H9 (cell line): ENCODE results near the gene LRP1B. TPM values are rescaled to one million over a fixed set of nuclear protein-coding genes. Genes with fewer than 3 reads are reported as not detected.

Source experiments
- DNase-seq: peaks from one replicate; pipeline ENCODE4 v3.0.0-alpha.2; 2017
- H2AFZ ChIP-seq: one replicate; pipeline ENCODE4 v1.6.1; 2013; ENCODE audit warnings: mild to moderate bottlenecking, low read length, control low read depth, moderate library complexity
- H2AK5ac ChIP-seq: 2 replicates; pipeline ENCODE4 v1.6.1; 2013; ENCODE audit warnings: low read length, control low read depth, mixed read lengths; ENCODE audit not compliant: insufficient read length
- H2BK120ac ChIP-seq: one replicate; pipeline ENCODE4 v1.6.1; 2013; ENCODE audit warnings: low read depth, mild to moderate bottlenecking, low read length, control low read depth, inconsistent platforms; ENCODE audit not compliant: poor library complexity, severe bottlenecking
- H2BK12ac ChIP-seq: 2 replicates; pipeline ENCODE4 v1.6.1; 2013; ENCODE audit warnings: low read length, control low read depth, mixed read lengths, low read depth; ENCODE audit not compliant: insufficient read length
- H2BK15ac ChIP-seq: 2 replicates; pipeline ENCODE4 v1.6.1; 2013; ENCODE audit warnings: low read depth, low read length, control low read depth
- H2BK20ac ChIP-seq: one replicate; pipeline ENCODE4 v1.6.1; 2013; ENCODE audit warnings: low read depth, mild to moderate bottlenecking, low read length, control low read depth, inconsistent platforms; ENCODE audit not compliant: poor library complexity, severe bottlenecking
- H2BK5ac ChIP-seq: 2 replicates; pipeline ENCODE4 v1.6.1; 2013; ENCODE audit warnings: low read length, control low read depth, mixed read lengths; ENCODE audit not compliant: insufficient read length
- H3K14ac ChIP-seq: 2 replicates; pipeline ENCODE4 v1.6.1; 2013; ENCODE audit warnings: low read length, control low read depth; ENCODE audit not compliant: insufficient read depth
- H3K18ac ChIP-seq: 2 replicates; pipeline ENCODE4 v1.6.1; 2013; ENCODE audit warnings: low read depth, mild to moderate bottlenecking, mixed read lengths, low read length, control low read depth; ENCODE audit not compliant: insufficient read length
- H3K23ac ChIP-seq: 2 replicates; pipeline ENCODE4 v1.6.1; 2013; ENCODE audit warnings: low read length, control low read depth, mixed read lengths, low read depth; ENCODE audit not compliant: insufficient read length
- H3K23me2 ChIP-seq: 2 replicates; pipeline ENCODE4 v1.6.1; 2013; ENCODE audit warnings: low read depth, mild to moderate bottlenecking, mixed read lengths, low read length, control low read depth; ENCODE audit not compliant: insufficient read length, poor library complexity, severe bottlenecking
- H3K27ac ChIP-seq: 2 replicates; pipeline ENCODE4 v1.5.1; 2013; ENCODE audit warnings: low read length, control low read depth, mixed read lengths, low read depth; ENCODE audit not compliant: insufficient read length
- H3K27me3 ChIP-seq: 2 replicates; pipeline ENCODE4 v1.6.1; 2013; ENCODE audit warnings: low read length, control low read depth, inconsistent platforms; ENCODE audit not compliant: insufficient read depth
- H3K4ac ChIP-seq: 2 replicates; pipeline ENCODE4 v1.6.1; 2013; ENCODE audit warnings: low read depth, mild to moderate bottlenecking, control low read depth, inconsistent platforms, low read length, moderate library complexity
- H3K4me1 ChIP-seq: 2 replicates; pipeline ENCODE4 v1.6.1; 2013; ENCODE audit warnings: low read length, control low read depth, inconsistent platforms; ENCODE audit not compliant: insufficient read depth
- H3K4me2 ChIP-seq: 2 replicates; pipeline ENCODE4 v1.6.1; 2013; ENCODE audit warnings: low read length, control low read depth, mixed read lengths; ENCODE audit not compliant: insufficient read length, insufficient read depth
- H3K56ac ChIP-seq: 2 replicates; pipeline ENCODE4 v1.6.1; 2013; ENCODE audit warnings: low read depth, mild to moderate bottlenecking, mixed read lengths, low read length, control low read depth; ENCODE audit not compliant: insufficient read length
- H3K79me1 ChIP-seq: 2 replicates; pipeline ENCODE4 v1.6.1; 2013; ENCODE audit warnings: low read depth, mild to moderate bottlenecking, moderate library complexity, low read length, control low read depth, inconsistent platforms; ENCODE audit not compliant: insufficient read depth, poor library complexity, severe bottlenecking
- H3K79me2 ChIP-seq: 2 replicates; pipeline ENCODE4 v1.6.1; 2013; ENCODE audit warnings: low read length, control low read depth, inconsistent platforms; ENCODE audit not compliant: insufficient read depth
- H3K9ac ChIP-seq: 2 replicates; pipeline ENCODE4 v1.6.1; 2013; ENCODE audit warnings: low read length, control low read depth, mixed read lengths; ENCODE audit not compliant: insufficient read length; ENCODE audit errors: extremely low read depth
- H3K9me3 ChIP-seq: one replicate; pipeline ENCODE4 v1.6.1; 2013; ENCODE audit warnings: low read depth, low read length, inconsistent platforms; ENCODE audit not compliant: control insufficient read depth
- H3T11ph ChIP-seq: one replicate; pipeline ENCODE4 v1.6.1; 2013; ENCODE audit warnings: mild to moderate bottlenecking, low read length, control low read depth, inconsistent platforms
- H4K20me1 ChIP-seq: one replicate; pipeline ENCODE4 v1.6.1; 2013; ENCODE audit not compliant: control insufficient read depth, insufficient read length, insufficient read depth
- H4K5ac ChIP-seq: 2 replicates; pipeline ENCODE4 v1.6.1; 2013; ENCODE audit warnings: low read depth, mild to moderate bottlenecking, mixed read lengths, low read length, control low read depth; ENCODE audit not compliant: insufficient read length
- H4K8ac ChIP-seq: replicated peaks from 2 replicates; pipeline ENCODE4 v1.6.1; 2013; ENCODE audit warnings: low read length, control low read depth, mixed read lengths, low read depth; ENCODE audit not compliant: insufficient read length
- H4K91ac ChIP-seq: 2 replicates; pipeline ENCODE4 v1.6.1; 2013; ENCODE audit warnings: low read depth, mild to moderate bottlenecking, moderate library complexity, mixed read lengths, low read length, control low read depth; ENCODE audit not compliant: insufficient read length
- H3K27ac Mint-ChIP-seq, 3 experiments: 2 replicates in 2 of 3; 3 replicates in 1 of 3; pipeline ENCODE4 v1.8.0; 2020 to 2021; ENCODE audit warnings: mixed read lengths in 3 of 3, mild to moderate bottlenecking in 1 of 3, moderate library complexity in 1 of 3
- H3K27me3 Mint-ChIP-seq: 2 replicates; pipeline ENCODE4 v1.8.0; 2021; ENCODE audit warnings: low read depth, mild to moderate bottlenecking, moderate library complexity, mixed read lengths
- H3K36me3 Mint-ChIP-seq, 3 experiments: 2 replicates in 2 of 3; 3 replicates in 1 of 3; pipeline ENCODE4 v1.8.0; 2020 to 2021; ENCODE audit warnings: low read depth in 3 of 3, mixed read lengths in 3 of 3; ENCODE audit not compliant: insufficient read depth in 1 of 3
- H3K4me1 Mint-ChIP-seq, 2 experiments: 2 replicates each; pipeline ENCODE4 v1.8.0; 2020; ENCODE audit warnings: mixed read lengths in 2 of 2
- H3K4me3 Mint-ChIP-seq, 2 experiments: 2 replicates in 1 of 2; 3 replicates in 1 of 2; pipeline ENCODE4 v1.8.0; 2020 to 2021; ENCODE audit warnings: mild to moderate bottlenecking in 2 of 2, mixed read lengths in 2 of 2, moderate library complexity in 1 of 2
- H3K9me3 Mint-ChIP-seq, 2 experiments: 2 replicates in 1 of 2; 3 replicates in 1 of 2; pipeline ENCODE4 v1.8.0; 2020; ENCODE audit warnings: mild to moderate bottlenecking in 2 of 2, mixed read lengths in 2 of 2, moderate library complexity in 1 of 2
- WGBS: extraction: QIAGEN DNeasy Blood & Tissue Kit; methylation state at CpG from one replicate; pipeline ENCODE4 v1.1.7; 2013; ENCODE audit warnings: missing lambda C conversion rate, low lambda C conversion rate, mixed read lengths; ENCODE audit not compliant: insufficient read length; ENCODE audit errors: extremely low coverage; 5-methylcytosine and 5-hydroxymethylcytosine counted together
- total RNA-seq: library from RNA; stranded (reverse); gene quantifications from 2 replicates; pipeline ENCODE4 v1.2.1, GENCODE V29; 2021
- TF ChIP-seq, protein P1 (sequence below): fragments of 200-600 bp; sonication (generic); conservative IDR thresholded peaks from 3 replicates; pipeline ENCODE4 v1.8.0; 2021; ENCODE audit warnings: antibody characterized with exemption, mild to moderate bottlenecking

LRP1B gene
- total RNA-seq, 1 experiment from 2014 or later = not detected

DNA sequence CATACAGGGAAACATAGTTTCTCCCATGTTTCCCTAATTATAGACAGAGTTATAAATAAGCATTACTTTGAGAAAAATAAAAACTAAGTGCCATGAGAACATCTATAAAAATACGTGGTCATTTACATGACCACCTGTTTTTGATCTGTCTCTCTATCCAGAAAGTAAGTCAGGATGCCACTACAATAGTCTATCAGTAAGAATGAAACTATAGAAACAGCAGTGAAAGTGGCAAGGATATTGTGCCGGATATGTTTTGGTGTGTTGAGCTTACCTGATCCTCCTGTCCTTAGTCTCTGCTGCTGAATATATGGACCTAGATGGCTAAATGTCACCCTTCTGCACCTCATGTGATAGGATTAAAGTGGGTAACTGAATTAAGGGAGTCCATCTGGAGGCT, 512.4 kb downstream of the LRP1B start:
- H3K27ac ChIP-seq = no peak overlapping the region
- no peaks in the 10 kb centered on the region for H3K9me3 ChIP-seq
- H3T11ph ChIP-seq = no peak overlapping the region
- no peak overlapping the region for H2BK20ac ChIP-seq
- H3K23ac ChIP-seq = no peak overlapping the region
- H3K56ac ChIP-seq = no peak overlapping the region
- Mint-ChIP-seq H3K4me1 (peaks cover 4 to 11% of the 10 kb centered on the region in 2 experiments), H3K4me3 (no peak overlapping the region), H3K36me3 (peaks cover 0 to 11% (median 8%) of the 10 kb centered on the region in 3 experiments; a peak in 5 of 7 replicates), H3K27me3 (no peaks in the 10 kb centered on the region), H3K9me3 (peaks cover 0 to 3% of the 10 kb centered on the region in 2 experiments; a peak in 1 of 5 replicates), H3K27ac (no peak overlapping the region)
- no peaks in the 10 kb centered on the region for H3K4me1 ChIP-seq
- no peak overlapping the region for H3K9ac ChIP-seq
- H3K4ac ChIP-seq = no peak overlapping the region
- H4K8ac ChIP-seq = no peak overlapping the region
- H3K79me1 ChIP-seq = no peaks in the 10 kb centered on the region
- H3K18ac ChIP-seq = no peak overlapping the region
- no peaks in the 10 kb centered on the region for H3K23me2 ChIP-seq
- no peak overlapping the region for H2BK120ac ChIP-seq
- no peak overlapping the region for H2BK5ac ChIP-seq
- H3K79me2 ChIP-seq = no peaks in the 10 kb centered on the region
- no peak for DNase-seq
- no peak overlapping the region for H2AK5ac ChIP-seq
- WGBS = no CpG with 5 or more reads among the region's 2 CpGs
- no peak overlapping the region for H2AFZ ChIP-seq
- no peaks in the 10 kb centered on the region for H4K20me1 ChIP-seq
- TF ChIP-seq, protein P1, sequence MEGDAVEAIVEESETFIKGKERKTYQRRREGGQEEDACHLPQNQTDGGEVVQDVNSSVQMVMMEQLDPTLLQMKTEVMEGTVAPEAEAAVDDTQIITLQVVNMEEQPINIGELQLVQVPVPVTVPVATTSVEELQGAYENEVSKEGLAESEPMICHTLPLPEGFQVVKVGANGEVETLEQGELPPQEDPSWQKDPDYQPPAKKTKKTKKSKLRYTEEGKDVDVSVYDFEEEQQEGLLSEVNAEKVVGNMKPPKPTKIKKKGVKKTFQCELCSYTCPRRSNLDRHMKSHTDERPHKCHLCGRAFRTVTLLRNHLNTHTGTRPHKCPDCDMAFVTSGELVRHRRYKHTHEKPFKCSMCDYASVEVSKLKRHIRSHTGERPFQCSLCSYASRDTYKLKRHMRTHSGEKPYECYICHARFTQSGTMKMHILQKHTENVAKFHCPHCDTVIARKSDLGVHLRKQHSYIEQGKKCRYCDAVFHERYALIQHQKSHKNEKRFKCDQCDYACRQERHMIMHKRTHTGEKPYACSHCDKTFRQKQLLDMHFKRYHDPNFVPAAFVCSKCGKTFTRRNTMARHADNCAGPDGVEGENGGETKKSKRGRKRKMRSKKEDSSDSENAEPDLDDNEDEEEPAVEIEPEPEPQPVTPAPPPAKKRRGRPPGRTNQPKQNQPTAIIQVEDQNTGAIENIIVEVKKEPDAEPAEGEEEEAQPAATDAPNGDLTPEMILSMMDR = no peak
- H2BK15ac ChIP-seq = no peak overlapping the region
- no peak overlapping the region for H3K14ac ChIP-seq
- H3K4me2 ChIP-seq = no peak overlapping the region
- H3K27me3 ChIP-seq = no peaks in the 10 kb centered on the region
- H4K91ac ChIP-seq = no peak overlapping the region
- H4K5ac ChIP-seq = no peak overlapping the region
- no peak overlapping the region for H2BK12ac ChIP-seq
